Skeletal muscle tissue (tissue), 4 donors: Measurements from ENCODE around the gene TRPC4AP. TPM values are rescaled to one million over a fixed set of nuclear protein-coding genes. Genes with fewer than 3 reads are reported as not detected.
A peak's percentile ranks its signal among the peaks of the same experiment; 100 is the strongest.

ENCODE experiments used
- H3K27ac ChIP-seq: one replicate; pipeline ENCODE4 v1.7.0; 2013; ENCODE audit warnings: mild to moderate bottlenecking, low read depth, low read length, inconsistent platforms
- H3K27me3 ChIP-seq, 3 donors: one replicate each; pipeline ENCODE4 v1.7.0; 2013; ENCODE audit warnings: low read length in 3 of 3; ENCODE audit not compliant: control insufficient read depth in 3 of 3, insufficient read depth in 3 of 3
- H3K36me3 ChIP-seq, 3 donors: one replicate each; pipeline ENCODE4 v1.7.0; 2013; ENCODE audit warnings: low read length in 3 of 3; ENCODE audit not compliant: control insufficient read depth in 3 of 3, insufficient read depth in 3 of 3
- H3K4me1 ChIP-seq, 3 donors: one replicate each; pipeline ENCODE4 v1.7.0; 2013; ENCODE audit warnings: low read length in 3 of 3, mild to moderate bottlenecking in 3 of 3; ENCODE audit not compliant: control insufficient read depth in 3 of 3, insufficient read depth in 3 of 3
- H3K4me3 ChIP-seq, 3 donors: one replicate each; pipeline ENCODE4 v1.7.0; 2013; ENCODE audit warnings: low read length in 3 of 3
- H3K9ac ChIP-seq, 3 donors: one replicate each; pipeline ENCODE4 v1.7.0; 2013; ENCODE audit warnings: low read length in 3 of 3, mild to moderate bottlenecking in 3 of 3, moderate library complexity in 2 of 3, low read depth in 1 of 3
- H3K9me3 ChIP-seq, 3 donors: one replicate each; pipeline ENCODE4 v1.7.0; 2013; ENCODE audit warnings: low read length in 3 of 3; ENCODE audit not compliant: control insufficient read depth in 3 of 3
- total RNA-seq: library from RNA; depleted of rRNA; stranded (reverse); fragments of >200 nt; gene quantifications from one replicate; pipeline ENCODE4 v1.2.3, GENCODE V29; 2014
- donor health status: Osteomylitis.

The TRPC4AP gene
- total RNA-seq, 1 donor from 2014 or later = 49.6 TPM

DNA sequence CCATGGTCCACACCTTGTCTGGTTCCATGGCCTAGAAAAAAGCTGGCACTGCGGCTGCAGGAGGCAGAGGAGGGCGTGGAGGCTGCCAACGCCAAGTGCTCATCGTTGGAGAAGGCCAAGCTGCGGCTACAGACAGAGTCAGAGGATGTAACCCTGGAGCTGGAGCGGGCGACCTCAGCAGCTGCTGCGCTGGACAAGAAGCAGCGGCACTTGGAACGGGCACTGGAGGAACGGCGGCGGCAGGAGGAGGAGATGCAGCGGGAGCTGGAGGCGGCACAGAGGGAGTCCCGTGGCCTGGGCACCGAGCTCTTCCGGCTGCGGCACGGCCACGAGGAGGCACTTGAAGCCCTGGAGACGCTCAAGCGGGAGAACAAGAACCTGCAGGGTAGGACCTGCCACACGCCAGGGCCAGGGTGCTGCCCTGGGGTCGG, 93.6 kb downstream of the TRPC4AP start:
- Histone ChIP-seq H3K4me3 (no peak overlapping the region), H3K27ac (no peak overlapping the region), H3K27me3 (no peaks in the 10 kb centered on the region), H3K4me1 (peaks cover 0 to 34% (median 17%) of the 10 kb centered on the region in 3 donors), H3K9ac (peak overlapping the region in 1 of 3 donors; percentile 50), H3K36me3 (peaks cover 86 to 95% (median 94%) of the 10 kb centered on the region in 3 donors), H3K9me3 (no peaks in the 10 kb centered on the region)

- H3K27ac ChIP-seq = no peak overlapping the region
Observed at GRCh38 chr20:34998331-34998950, 94.2 kb downstream of the TRPC4AP start.

DNA sequence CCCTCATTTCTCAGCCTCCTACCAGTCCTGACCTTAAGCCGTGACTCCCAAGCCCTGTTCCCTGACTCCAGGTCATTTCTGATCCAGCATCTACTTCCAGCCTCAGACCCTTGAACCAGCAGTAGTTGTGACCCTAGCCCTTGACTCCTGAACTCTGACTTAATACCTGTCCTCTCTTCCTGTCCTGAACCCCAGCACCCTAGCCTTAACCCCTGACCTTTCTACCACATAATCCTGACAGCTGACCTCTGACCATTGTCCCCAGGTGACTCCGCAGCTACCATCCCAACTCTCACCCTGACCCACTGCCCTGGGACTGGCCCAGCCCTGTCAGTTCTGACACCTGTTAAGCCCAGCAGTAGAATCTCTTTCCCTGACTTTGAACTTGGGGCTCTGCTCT, 94.8 kb downstream of the TRPC4AP start:
- peaks cover 85 to 97% (median 95%) of the 10 kb centered on the region in 3 donors for H3K36me3 ChIP-seq
- H3K9ac ChIP-seq = peak overlapping the region in 1 of 3 donors; percentile 40
- no peaks in the 10 kb centered on the region for H3K27me3 ChIP-seq
- no peaks in the 10 kb centered on the region for H3K9me3 ChIP-seq
- peaks cover 0 to 41% (median 24%) of the 10 kb centered on the region in 3 donors for H3K4me1 ChIP-seq
- no peak overlapping the region for H3K27ac ChIP-seq
- H3K4me3 ChIP-seq = no peak overlapping the region

More at GRCh38 chr20:34998331-34998950, 94.2 kb downstream of the TRPC4AP start:
- Histone ChIP-seq H3K9ac (peak overlapping the region in 2 of 3 donors; percentile 14 to 50), H3K36me3 (peaks cover 85 to 97% (median 95%) of the 10 kb centered on the region in 3 donors), H3K27me3 (no peaks in the 10 kb centered on the region), H3K9me3 (no peaks in the 10 kb centered on the region), H3K4me3 (no peak overlapping the region), H3K4me1 (peaks cover 0 to 38% (median 17%) of the 10 kb centered on the region in 3 donors)

- no peaks in the 10 kb centered on the region for H3K9me3 ChIP-seq
- H3K4me3 ChIP-seq = no peak overlapping the region
- H3K36me3 ChIP-seq = peaks cover 80 to 92% (median 91%) of the 10 kb centered on the region in 3 donors
- no peak overlapping the region for H3K9ac ChIP-seq
- H3K27me3 ChIP-seq = no peaks in the 10 kb centered on the region
- peaks cover 0 to 42% (median 25%) of the 10 kb centered on the region in 3 donors for H3K4me1 ChIP-seq
- no peak overlapping the region for H3K27ac ChIP-seq
Observed at GRCh38 chr20:34997131-34997561, 95.5 kb downstream of the TRPC4AP start.

GRCh38 chr20:34996243-34997028, 96.2 kb downstream of the TRPC4AP start:
- H3K4me1 ChIP-seq = peaks cover 0 to 42% (median 25%) of the 10 kb centered on the region in 3 donors
- peaks cover 77 to 89% (median 89%) of the 10 kb centered on the region in 3 donors for H3K36me3 ChIP-seq
- H3K27ac ChIP-seq = no peak overlapping the region
- no peaks in the 10 kb centered on the region for H3K9me3 ChIP-seq
- no peaks in the 10 kb centered on the region for H3K27me3 ChIP-seq
- no peak overlapping the region for H3K4me3 ChIP-seq
- peak overlapping the region in 1 of 3 donors; percentile 45 for H3K9ac ChIP-seq

- no peak overlapping the region for H3K4me3 ChIP-seq
- H3K27me3 ChIP-seq = no peaks in the 10 kb centered on the region
- peaks cover 0 to 44% (median 29%) of the 10 kb centered on the region in 3 donors for H3K4me1 ChIP-seq
- H3K9me3 ChIP-seq = no peaks in the 10 kb centered on the region
- H3K9ac ChIP-seq = peak overlapping the region in 1 of 3 donors; percentile 54
- H3K36me3 ChIP-seq = peaks cover 70 to 89% (median 87%) of the 10 kb centered on the region in 3 donors
- no peak overlapping the region for H3K27ac ChIP-seq
Observed at GRCh38 chr20:34995696-34996095, 96.9 kb downstream of the TRPC4AP start.

DNA sequence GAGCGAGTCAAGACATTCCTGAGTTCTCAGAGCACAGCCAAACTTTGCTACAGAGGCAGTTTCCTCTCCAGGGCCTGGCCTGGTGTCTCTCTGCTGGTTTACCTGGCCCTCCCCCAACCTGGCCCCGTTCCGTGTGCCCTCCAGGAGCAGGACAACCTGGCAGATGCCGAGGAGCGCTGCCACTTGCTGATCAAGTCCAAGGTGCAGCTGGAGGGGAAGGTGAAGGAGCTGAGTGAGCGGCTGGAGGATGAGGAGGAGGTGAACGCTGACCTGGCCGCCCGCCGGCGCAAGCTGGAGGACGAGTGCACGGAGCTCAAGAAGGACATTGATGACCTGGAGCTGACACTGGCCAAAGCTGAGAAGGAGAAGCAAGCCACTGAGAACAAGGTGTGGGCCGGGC, 97.4 kb downstream of the TRPC4AP start:
- no peaks in the 10 kb centered on the region for H3K27me3 ChIP-seq
- H3K4me3 ChIP-seq = no peak overlapping the region
- H3K4me1 ChIP-seq = peaks cover 0 to 46% (median 29%) of the 10 kb centered on the region in 3 donors
- peak overlapping the region in 1 of 3 donors; percentile 54 for H3K9ac ChIP-seq
- H3K36me3 ChIP-seq = peaks cover 65 to 88% (median 87%) of the 10 kb centered on the region in 3 donors
- no peaks in the 10 kb centered on the region for H3K9me3 ChIP-seq
- H3K27ac ChIP-seq = no peak overlapping the region

DNA sequence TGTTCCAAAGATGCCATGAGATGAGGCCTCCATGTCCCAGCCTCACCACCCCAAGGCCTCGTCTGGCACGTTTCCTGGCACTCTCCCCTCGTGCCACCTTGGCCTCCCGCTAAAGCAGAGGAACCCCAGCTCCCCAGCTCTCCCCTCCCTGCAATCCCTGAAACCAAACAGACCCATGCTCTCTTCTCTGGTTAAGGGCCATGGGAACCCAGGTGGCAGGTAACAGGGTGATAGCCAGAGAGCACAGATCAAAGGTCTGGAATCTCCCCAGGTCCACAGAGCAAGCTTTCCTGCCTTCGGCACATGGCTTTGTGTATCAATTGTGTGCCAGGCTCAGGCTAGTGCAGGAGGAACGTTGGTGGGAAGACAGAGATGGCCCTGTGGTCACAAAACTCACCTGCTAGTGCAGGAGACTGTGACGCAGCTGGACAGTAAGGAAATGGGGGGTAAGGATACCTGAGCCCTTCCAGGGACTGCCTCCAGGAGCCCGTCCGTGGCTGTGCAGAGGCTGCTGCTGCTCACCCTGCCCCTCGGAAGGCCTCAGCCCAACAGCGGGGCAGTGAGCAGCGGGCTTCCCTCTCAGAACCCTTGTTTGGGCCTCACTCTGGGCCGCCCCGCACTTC, 98.0 kb downstream of the TRPC4AP start:
- Histone ChIP-seq H3K27ac (peak overlapping the region; percentile 64), H3K27me3 (no peaks in the 10 kb centered on the region), H3K36me3 (peaks cover 64 to 88% (median 86%) of the 10 kb centered on the region in 3 donors), H3K4me1 (peaks cover 0 to 49% (median 35%) of the 10 kb centered on the region in 3 donors), H3K9me3 (no peaks in the 10 kb centered on the region), H3K4me3 (no peak overlapping the region), H3K9ac (peak overlapping the region in 1 of 3 donors; percentile 54)

GRCh38 chr20:34993941-34994508, 98.6 kb downstream of the TRPC4AP start:
- Histone ChIP-seq H3K9me3 (no peaks in the 10 kb centered on the region), H3K27me3 (no peaks in the 10 kb centered on the region), H3K36me3 (peaks cover 63 to 89% (median 85%) of the 10 kb centered on the region in 3 donors), H3K4me3 (no peak overlapping the region), H3K27ac (peak overlapping the region; percentile 64), H3K4me1 (peaks cover 0 to 48% (median 39%) of the 10 kb centered on the region in 3 donors), H3K9ac (peak overlapping the region in 1 of 3 donors; percentile 54)
